Psoas muscle (tissue), 8 donors: ENCODE data around the gene STXBP6. TPM values are rescaled to one million over a fixed set of nuclear protein-coding genes. Genes with fewer than 3 reads are reported as not detected.

Experiments
- ATAC-seq, 4 donors: fragments of 200-7000 bp; cut with Tn5 transposase; one replicate each; pipeline ENCODE4 v1.9.1; 2020; ENCODE audit warnings: moderate library complexity in 3 of 4, mild to moderate bottlenecking in 2 of 4
- DNase-seq, 2 donors: peaks; one replicate each; pipeline ENCODE4 v3.0.0-alpha.2; 2020
- H3K27ac ChIP-seq: fragments of 200-600 bp; one replicate; pipeline ENCODE4 v1.8.0; 2022
- H3K27me3 ChIP-seq, 3 donors: fragments of 200-600 bp in 1 of 3; one replicate each; pipeline versions ENCODE4 v1.6.1 to v1.8.0; 2013 to 2022; ENCODE audit warnings: low read length in 2 of 3, mild to moderate bottlenecking in 2 of 3, moderate library complexity in 1 of 3; ENCODE audit not compliant: insufficient read depth in 3 of 3
- H3K36me3 ChIP-seq, 2 donors: fragments of 200-600 bp in 1 of 2; one replicate each; pipeline versions ENCODE4 v1.6.1 to v1.8.0; 2013 to 2022; ENCODE audit warnings: low read depth in 1 of 2, mild to moderate bottlenecking in 1 of 2, moderate library complexity in 1 of 2; ENCODE audit not compliant: insufficient read depth in 1 of 2
- H3K4me1 ChIP-seq: fragments of 200-600 bp; one replicate; pipeline ENCODE4 v1.8.0; 2022
- H3K4me3 ChIP-seq: fragments of 200-600 bp; one replicate; pipeline ENCODE4 v1.8.0; 2022; ENCODE audit warnings: mild to moderate bottlenecking
- H3K9me3 ChIP-seq: fragments of 200-600 bp; one replicate; pipeline ENCODE4 v1.8.0; 2022
- WGBS, 3 donors: extraction: QIAGEN DNeasy Blood & Tissue Kit; methylation state at CpG; one replicate each; pipeline versions ENCODE4 v1.1.6 to v1.1.7; 2013; 5-methylcytosine and 5-hydroxymethylcytosine counted together
- intact Hi-C, 2 donors: fragments of 100-400 bp; cut with DNase I; formaldehyde crosslinking; loops; one replicate each; pipeline versions ENCODE4 v1.11.0 to v1.14.2; 2022
- long read RNA-seq, 2 donors: library from polyadenylated mRNA; unstranded; transcript quantifications; one replicate each; pipeline ENCODE4 v2.0.0, GENCODE V29; 2021
- polyA plus RNA-seq, 3 donors: library from polyadenylated mRNA; stranded (reverse); fragments of 200-250 nt; gene quantifications; one replicate each; pipeline ENCODE4 v1.2.3, GENCODE V29; 2013
- total RNA-seq, 4 donors: library from RNA; stranded (reverse); fragmentation: NEBNext Ultra II Directional in 2 of 4; extraction: Animal tissue kit (Norgen Biotek cat#: 25700) in 2 of 4; gene quantifications; one replicate each; pipeline versions ENCODE4 v1.2.1 to v1.2.4, GENCODE V29; 2021 to 2023
- TF ChIP-seq, protein P1 (sequence below): fragments of 200-600 bp; IDR thresholded peaks from one replicate; pipeline ENCODE4 v1.8.0; 2022; ENCODE audit warnings: antibody characterized with exemption
- donor health status: healthy with polysubstance abuse.
- donor health status: DM: no; HTN: no; CAD: no; lungs with moderate emphysema.
- donor health status: Bipolar disorder and iron deficiency.
- donor health status: healthy.
- donor health status: DM: yes; HTN: yes; CAD: no.
- donor health status: DM: no; HTN: no; CAD: no.
- donor health status: DM: no; HTN: no; CAD: no.
- donor health status: DM: yes; HTN: yes; CAD: no.

STXBP6 gene
- total RNA-seq (1 to 10 TPM; 1.1 to 3.5 (median 2.5) TPM), polyA plus RNA-seq (1 to 10 TPM; 1.9 to 2.2 (median 2.1) TPM)
- long read RNA-seq, donor 1, result 0 reads
- long read RNA-seq, donor 2, full-length matches to known transcripts, result 3 of 4 reads
- long read RNA-seq, donor 2, partial matches to known transcripts, result 0 of 4 reads
- long read RNA-seq, donor 2, other reads (novel, unspliced or antisense), result 1 of 4 reads

DNA sequence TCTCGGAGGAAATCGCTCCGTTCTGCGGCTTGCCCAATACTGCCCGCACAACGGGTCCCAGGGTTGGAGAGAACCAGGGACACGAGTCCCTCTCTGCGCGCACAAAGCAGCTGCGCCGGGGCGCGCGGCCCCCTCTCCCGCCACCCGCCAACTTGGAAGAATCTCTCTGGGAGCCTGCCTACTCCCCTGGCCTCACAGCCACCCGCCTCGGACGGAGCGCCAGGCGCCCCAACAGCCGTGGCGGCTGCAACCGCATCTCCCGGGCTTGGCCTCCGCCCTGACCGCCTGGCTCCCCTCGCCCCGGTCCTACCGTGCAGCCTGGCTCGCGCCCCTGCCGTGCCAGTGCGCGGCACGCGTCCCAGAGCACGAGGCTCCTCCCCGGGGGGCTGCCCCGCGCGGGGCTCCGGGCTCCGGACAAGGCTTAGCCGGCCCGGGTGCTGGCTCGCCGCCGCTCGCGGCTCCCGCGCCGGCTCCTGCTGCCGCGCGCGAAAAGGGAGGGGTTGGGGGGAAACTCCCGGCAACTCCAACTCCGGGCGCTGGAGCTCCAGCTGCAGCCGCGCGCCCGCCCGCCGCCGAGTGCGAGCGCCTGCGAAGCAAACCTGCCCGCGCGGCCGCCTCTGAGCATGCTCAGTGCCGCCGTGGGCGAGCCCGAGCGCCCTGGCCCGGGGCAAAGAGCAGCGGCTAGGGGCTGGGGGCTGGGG is at the start of gene STXBP6:
TSS of gene STXBP6 (minus strand) at position 580 of the 701 bp plus-strand sequence. CDS start 75,329 bp downstream, outside the sequence.
- Histone ChIP-seq H3K27me3 (peaks cover 0 to 51% (median 5%) of the 10 kb centered on the region in 3 donors), H3K27ac (peak within 1 kb of the TSS; percentile 46), H3K9me3 (no peaks in the 10 kb centered on the region), H3K4me1 (no peaks in the 10 kb centered on the region), H3K4me3 (peak within 1 kb of the TSS; percentile 71), H3K36me3 (no peaks in the 10 kb centered on the region)
- TF ChIP-seq, protein P1, sequence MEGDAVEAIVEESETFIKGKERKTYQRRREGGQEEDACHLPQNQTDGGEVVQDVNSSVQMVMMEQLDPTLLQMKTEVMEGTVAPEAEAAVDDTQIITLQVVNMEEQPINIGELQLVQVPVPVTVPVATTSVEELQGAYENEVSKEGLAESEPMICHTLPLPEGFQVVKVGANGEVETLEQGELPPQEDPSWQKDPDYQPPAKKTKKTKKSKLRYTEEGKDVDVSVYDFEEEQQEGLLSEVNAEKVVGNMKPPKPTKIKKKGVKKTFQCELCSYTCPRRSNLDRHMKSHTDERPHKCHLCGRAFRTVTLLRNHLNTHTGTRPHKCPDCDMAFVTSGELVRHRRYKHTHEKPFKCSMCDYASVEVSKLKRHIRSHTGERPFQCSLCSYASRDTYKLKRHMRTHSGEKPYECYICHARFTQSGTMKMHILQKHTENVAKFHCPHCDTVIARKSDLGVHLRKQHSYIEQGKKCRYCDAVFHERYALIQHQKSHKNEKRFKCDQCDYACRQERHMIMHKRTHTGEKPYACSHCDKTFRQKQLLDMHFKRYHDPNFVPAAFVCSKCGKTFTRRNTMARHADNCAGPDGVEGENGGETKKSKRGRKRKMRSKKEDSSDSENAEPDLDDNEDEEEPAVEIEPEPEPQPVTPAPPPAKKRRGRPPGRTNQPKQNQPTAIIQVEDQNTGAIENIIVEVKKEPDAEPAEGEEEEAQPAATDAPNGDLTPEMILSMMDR, result no peak
- DNase-seq (peak; percentile 76 to 80), ATAC-seq (peak; percentile 46 to 80 (median 75))
- WGBS, 3 donors, result 0 to 1% (median 1%) methylated on average over 54 to 82 of the region's 82 CpGs
- intact Hi-C loops, result loop anchor here in 1 of 2 donors (10.0 kb wide), 1 partner anchor 315 kb away; no protein-coding TSS in a partner anchor

DNA sequence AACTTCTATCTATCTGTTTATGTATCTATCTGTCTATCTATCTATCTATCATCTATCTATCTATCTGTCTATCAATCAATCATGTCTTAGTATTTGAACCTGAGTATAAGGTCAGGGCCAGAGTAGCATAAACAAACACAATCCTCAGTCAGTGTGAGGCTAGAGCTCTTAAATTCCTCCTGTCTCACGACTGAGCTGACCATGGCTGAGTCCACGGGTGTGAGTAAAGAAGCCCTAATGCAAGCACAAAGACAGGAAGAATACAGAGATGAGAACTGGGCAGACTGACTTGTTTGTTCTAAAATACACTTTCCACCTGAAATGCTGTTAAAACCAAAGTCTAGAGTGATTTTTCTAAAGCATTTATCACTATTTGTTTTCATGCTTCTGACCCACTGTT is 47.2 kb upstream of the STXBP6 start:
- Histone ChIP-seq H3K9me3 (peaks cover 3% of the 10 kb centered on the region), H3K4me3 (no peak overlapping the region), H3K36me3 (no peaks in the 10 kb centered on the region), H3K4me1 (no peaks in the 10 kb centered on the region), H3K27me3 (no peaks in the 10 kb centered on the region), H3K27ac (no peak overlapping the region)
- DNase-seq, result no peak
- 52 to 58% (median 56%) methylated on average over 2 of the region's 2 CpGs for WGBS, 3 donors
- ATAC-seq, result no peak
- TF ChIP-seq, protein P1, result no peak
- intact Hi-C loops, result no loop called here

DNA sequence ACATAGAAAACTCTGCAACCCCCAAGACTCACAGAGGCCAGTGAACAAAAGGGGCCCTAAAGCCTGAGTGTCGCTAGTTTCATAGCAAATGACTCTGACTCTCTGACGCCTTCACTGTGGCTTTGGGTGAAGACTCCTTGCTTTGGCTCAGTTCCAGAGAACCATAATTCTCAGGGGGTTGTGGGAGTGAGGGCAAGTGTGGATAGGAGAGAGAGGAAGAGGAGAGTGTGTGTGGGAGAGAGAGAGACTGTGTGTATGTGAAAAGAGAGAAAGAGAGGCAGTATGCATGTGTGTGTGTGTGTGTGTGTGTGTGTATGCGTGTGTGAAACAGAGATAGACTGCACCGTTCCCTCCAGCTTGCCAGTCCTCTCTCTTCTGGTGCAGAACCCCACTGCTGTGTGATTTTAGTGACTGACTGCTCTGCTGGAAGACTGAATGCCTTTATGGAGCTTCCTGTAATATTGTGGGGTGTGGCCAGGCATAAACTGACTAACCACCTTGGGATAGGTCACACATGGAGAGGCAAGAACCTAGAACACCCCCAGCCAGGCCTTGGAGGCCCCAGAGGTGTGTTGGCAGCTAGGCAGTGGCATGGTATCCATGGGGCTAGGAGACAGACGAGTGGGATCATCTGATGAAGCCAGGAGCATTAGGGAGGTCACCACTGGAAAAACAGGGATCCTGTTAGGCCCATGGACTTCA is 45.9 kb upstream of the STXBP6 start:
- Histone ChIP-seq H3K4me3 (no peak overlapping the region), H3K27ac (no peak overlapping the region), H3K36me3 (no peaks in the 10 kb centered on the region), H3K9me3 (peaks cover 3% of the 10 kb centered on the region), H3K27me3 (no peaks in the 10 kb centered on the region), H3K4me1 (no peaks in the 10 kb centered on the region)
- 73 to 83% (median 74%) methylated on average over 5 of the region's 5 CpGs for WGBS, 3 donors
- DNase-seq, result no peak
- intact Hi-C loops, result no loop called here
- TF ChIP-seq, protein P1, result no peak
- no peak for ATAC-seq

DNA sequence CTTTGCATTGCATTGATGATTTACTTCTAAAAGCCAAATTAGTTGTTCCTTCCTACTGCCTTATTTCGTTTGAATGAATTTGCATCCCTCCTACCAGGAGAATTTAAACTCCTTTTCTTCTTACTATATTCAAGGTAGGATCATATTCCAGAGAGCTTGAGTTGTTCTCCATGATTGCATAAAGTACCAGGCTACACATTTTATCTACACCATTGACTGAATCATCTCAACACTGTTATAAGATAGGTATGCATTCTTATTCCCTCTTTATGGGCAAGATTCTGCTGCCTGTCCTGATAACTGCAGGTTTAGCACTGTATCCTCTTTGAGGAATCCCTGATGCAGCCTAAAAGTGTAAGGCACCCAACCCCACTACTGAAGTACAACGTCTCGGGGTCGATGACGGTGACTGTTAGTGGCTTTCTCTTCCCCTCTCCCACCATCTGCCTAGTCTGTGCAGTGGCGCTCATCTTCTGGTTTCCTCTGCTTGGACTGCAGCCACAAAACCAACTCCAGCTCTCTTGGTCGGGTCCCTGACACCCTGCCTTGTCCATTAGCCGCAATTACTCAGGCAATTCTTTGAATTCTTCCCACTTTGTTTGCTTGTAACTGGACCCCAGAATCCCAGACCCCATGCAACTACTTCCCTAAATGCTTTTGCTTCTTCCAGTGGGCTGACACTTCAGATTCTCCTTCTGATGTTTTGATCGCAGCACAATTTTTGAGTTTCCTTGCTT is 44.4 kb upstream of the STXBP6 start:
- Histone ChIP-seq H3K27ac (no peak overlapping the region), H3K27me3 (no peaks in the 10 kb centered on the region), H3K9me3 (no peaks in the 10 kb centered on the region), H3K4me1 (no peaks in the 10 kb centered on the region), H3K36me3 (no peaks in the 10 kb centered on the region), H3K4me3 (no peak overlapping the region)
- TF ChIP-seq, protein P1, result no peak
- DNase-seq, result no peak
- intact Hi-C loops, result no loop called here
- WGBS, 3 donors, result 71 to 83% (median 75%) methylated on average over 9 of the region's 9 CpGs
- ATAC-seq, result no peak
